Superior temporal gyrus (tissue), 1 donor: ENCODE measurements around the gene GTF2H4.

Source experiments
- DNase-seq: peaks from one replicate; pipeline ENCODE4 v3.0.0-alpha.2; 2016; ENCODE audit errors: extremely low spot score

The GTF2H4 gene

GRCh38 chr6:30955367-30956042 is 47.5 kb downstream of the GTF2H4 start:
- peak; percentile 14 for DNase-seq

DNA sequence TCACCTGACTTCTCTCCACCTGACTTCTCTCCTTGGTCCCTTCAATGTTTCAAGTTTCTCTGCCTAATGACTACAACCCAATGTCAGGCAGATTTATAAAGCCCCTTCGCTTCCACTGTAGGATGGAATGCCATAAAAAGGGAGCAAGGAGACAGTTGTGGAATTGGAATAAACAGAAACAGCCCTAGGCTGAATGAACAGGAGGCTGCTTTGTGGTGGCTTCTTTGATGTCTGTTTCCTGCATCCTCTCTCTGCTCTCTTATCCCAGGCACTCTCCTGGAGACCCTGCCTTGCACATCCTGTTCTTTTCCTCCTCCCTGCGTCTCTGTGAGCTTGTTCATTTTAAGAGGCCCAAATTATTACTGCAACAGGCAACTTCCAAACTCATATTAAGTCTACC is 49.7 kb downstream of the GTF2H4 start:
- no peak for DNase-seq

- DNase-seq = no peak
Measured at GRCh38 chr6:30960907-30961673, 53.1 kb downstream of the GTF2H4 start.

- DNase-seq = no peak
Measured at GRCh38 chr6:30962716-30963115, 54.7 kb downstream of the GTF2H4 start.

- no peak for DNase-seq
Measured at GRCh38 chr6:30963641-30964040, 55.6 kb downstream of the GTF2H4 start.
